H9 (cell line): ENCODE data around the gene CFAP57. TPM values are rescaled to one million over a fixed set of nuclear protein-coding genes. Genes with fewer than 3 reads are reported as not detected.

Experiments used
- DNase-seq: peaks from one replicate; pipeline ENCODE4 v3.0.0-alpha.2; 2017
- H2AFZ ChIP-seq: one replicate; pipeline ENCODE4 v1.6.1; 2013; ENCODE audit warnings: mild to moderate bottlenecking, low read length, control low read depth, moderate library complexity
- H2AK5ac ChIP-seq: 2 replicates; pipeline ENCODE4 v1.6.1; 2013; ENCODE audit warnings: low read length, control low read depth, mixed read lengths; ENCODE audit not compliant: insufficient read length
- H2BK120ac ChIP-seq: one replicate; pipeline ENCODE4 v1.6.1; 2013; ENCODE audit warnings: low read depth, mild to moderate bottlenecking, low read length, control low read depth, inconsistent platforms; ENCODE audit not compliant: poor library complexity, severe bottlenecking
- H2BK12ac ChIP-seq: 2 replicates; pipeline ENCODE4 v1.6.1; 2013; ENCODE audit warnings: low read length, control low read depth, mixed read lengths, low read depth; ENCODE audit not compliant: insufficient read length
- H2BK15ac ChIP-seq: 2 replicates; pipeline ENCODE4 v1.6.1; 2013; ENCODE audit warnings: low read depth, low read length, control low read depth
- H2BK20ac ChIP-seq: one replicate; pipeline ENCODE4 v1.6.1; 2013; ENCODE audit warnings: low read depth, mild to moderate bottlenecking, low read length, control low read depth, inconsistent platforms; ENCODE audit not compliant: poor library complexity, severe bottlenecking
- H2BK5ac ChIP-seq: 2 replicates; pipeline ENCODE4 v1.6.1; 2013; ENCODE audit warnings: low read length, control low read depth, mixed read lengths; ENCODE audit not compliant: insufficient read length
- H3K14ac ChIP-seq: 2 replicates; pipeline ENCODE4 v1.6.1; 2013; ENCODE audit warnings: low read length, control low read depth; ENCODE audit not compliant: insufficient read depth
- H3K18ac ChIP-seq: 2 replicates; pipeline ENCODE4 v1.6.1; 2013; ENCODE audit warnings: low read depth, mild to moderate bottlenecking, mixed read lengths, low read length, control low read depth; ENCODE audit not compliant: insufficient read length
- H3K23ac ChIP-seq: 2 replicates; pipeline ENCODE4 v1.6.1; 2013; ENCODE audit warnings: low read length, control low read depth, mixed read lengths, low read depth; ENCODE audit not compliant: insufficient read length
- H3K23me2 ChIP-seq: 2 replicates; pipeline ENCODE4 v1.6.1; 2013; ENCODE audit warnings: low read depth, mild to moderate bottlenecking, mixed read lengths, low read length, control low read depth; ENCODE audit not compliant: insufficient read length, poor library complexity, severe bottlenecking
- H3K27ac ChIP-seq: 2 replicates; pipeline ENCODE4 v1.5.1; 2013; ENCODE audit warnings: low read length, control low read depth, mixed read lengths, low read depth; ENCODE audit not compliant: insufficient read length
- H3K27me3 ChIP-seq: 2 replicates; pipeline ENCODE4 v1.6.1; 2013; ENCODE audit warnings: low read length, control low read depth, inconsistent platforms; ENCODE audit not compliant: insufficient read depth
- H3K4ac ChIP-seq: 2 replicates; pipeline ENCODE4 v1.6.1; 2013; ENCODE audit warnings: low read depth, mild to moderate bottlenecking, control low read depth, inconsistent platforms, low read length, moderate library complexity
- H3K4me1 ChIP-seq: 2 replicates; pipeline ENCODE4 v1.6.1; 2013; ENCODE audit warnings: low read length, control low read depth, inconsistent platforms; ENCODE audit not compliant: insufficient read depth
- H3K4me2 ChIP-seq: 2 replicates; pipeline ENCODE4 v1.6.1; 2013; ENCODE audit warnings: low read length, control low read depth, mixed read lengths; ENCODE audit not compliant: insufficient read length, insufficient read depth
- H3K56ac ChIP-seq: 2 replicates; pipeline ENCODE4 v1.6.1; 2013; ENCODE audit warnings: low read depth, mild to moderate bottlenecking, mixed read lengths, low read length, control low read depth; ENCODE audit not compliant: insufficient read length
- H3K79me1 ChIP-seq: 2 replicates; pipeline ENCODE4 v1.6.1; 2013; ENCODE audit warnings: low read depth, mild to moderate bottlenecking, moderate library complexity, low read length, control low read depth, inconsistent platforms; ENCODE audit not compliant: insufficient read depth, poor library complexity, severe bottlenecking
- H3K79me2 ChIP-seq: 2 replicates; pipeline ENCODE4 v1.6.1; 2013; ENCODE audit warnings: low read length, control low read depth, inconsistent platforms; ENCODE audit not compliant: insufficient read depth
- H3K9ac ChIP-seq: 2 replicates; pipeline ENCODE4 v1.6.1; 2013; ENCODE audit warnings: low read length, control low read depth, mixed read lengths; ENCODE audit not compliant: insufficient read length; ENCODE audit errors: extremely low read depth
- H3K9me3 ChIP-seq: one replicate; pipeline ENCODE4 v1.6.1; 2013; ENCODE audit warnings: low read depth, low read length, inconsistent platforms; ENCODE audit not compliant: control insufficient read depth
- H3T11ph ChIP-seq: one replicate; pipeline ENCODE4 v1.6.1; 2013; ENCODE audit warnings: mild to moderate bottlenecking, low read length, control low read depth, inconsistent platforms
- H4K20me1 ChIP-seq: one replicate; pipeline ENCODE4 v1.6.1; 2013; ENCODE audit not compliant: control insufficient read depth, insufficient read length, insufficient read depth
- H4K5ac ChIP-seq: 2 replicates; pipeline ENCODE4 v1.6.1; 2013; ENCODE audit warnings: low read depth, mild to moderate bottlenecking, mixed read lengths, low read length, control low read depth; ENCODE audit not compliant: insufficient read length
- H4K8ac ChIP-seq: replicated peaks from 2 replicates; pipeline ENCODE4 v1.6.1; 2013; ENCODE audit warnings: low read length, control low read depth, mixed read lengths, low read depth; ENCODE audit not compliant: insufficient read length
- H4K91ac ChIP-seq: 2 replicates; pipeline ENCODE4 v1.6.1; 2013; ENCODE audit warnings: low read depth, mild to moderate bottlenecking, moderate library complexity, mixed read lengths, low read length, control low read depth; ENCODE audit not compliant: insufficient read length
- H3K27ac Mint-ChIP-seq, 3 experiments: 2 replicates in 2 of 3; 3 replicates in 1 of 3; pipeline ENCODE4 v1.8.0; 2020 to 2021; ENCODE audit warnings: mixed read lengths in 3 of 3, mild to moderate bottlenecking in 1 of 3, moderate library complexity in 1 of 3
- H3K27me3 Mint-ChIP-seq: 2 replicates; pipeline ENCODE4 v1.8.0; 2021; ENCODE audit warnings: low read depth, mild to moderate bottlenecking, moderate library complexity, mixed read lengths
- H3K36me3 Mint-ChIP-seq, 3 experiments: 2 replicates in 2 of 3; 3 replicates in 1 of 3; pipeline ENCODE4 v1.8.0; 2020 to 2021; ENCODE audit warnings: low read depth in 3 of 3, mixed read lengths in 3 of 3; ENCODE audit not compliant: insufficient read depth in 1 of 3
- H3K4me1 Mint-ChIP-seq, 2 experiments: 2 replicates each; pipeline ENCODE4 v1.8.0; 2020; ENCODE audit warnings: mixed read lengths in 2 of 2
- H3K4me3 Mint-ChIP-seq, 2 experiments: 2 replicates in 1 of 2; 3 replicates in 1 of 2; pipeline ENCODE4 v1.8.0; 2020 to 2021; ENCODE audit warnings: mild to moderate bottlenecking in 2 of 2, mixed read lengths in 2 of 2, moderate library complexity in 1 of 2
- H3K9me3 Mint-ChIP-seq, 2 experiments: 2 replicates in 1 of 2; 3 replicates in 1 of 2; pipeline ENCODE4 v1.8.0; 2020; ENCODE audit warnings: mild to moderate bottlenecking in 2 of 2, mixed read lengths in 2 of 2, moderate library complexity in 1 of 2
- CTCF ChIP-seq: fragments of 200-600 bp; sonication (generic); conservative IDR thresholded peaks from 3 replicates; pipeline ENCODE4 v1.8.0; 2021; ENCODE audit warnings: antibody characterized with exemption, mild to moderate bottlenecking
- WGBS: extraction: QIAGEN DNeasy Blood & Tissue Kit; methylation state at CpG from one replicate; pipeline ENCODE4 v1.1.7; 2013; ENCODE audit warnings: missing lambda C conversion rate, low lambda C conversion rate, mixed read lengths; ENCODE audit not compliant: insufficient read length; ENCODE audit errors: extremely low coverage; 5-methylcytosine and 5-hydroxymethylcytosine counted together
- total RNA-seq: library from RNA; stranded (reverse); gene quantifications from 2 replicates; pipeline ENCODE4 v1.2.1, GENCODE V29; 2021

CFAP57 gene
- total RNA-seq, 1 experiment from 2014 or later, result 0.33 TPM

- no peak within 1 kb of the TSS for H3K4ac ChIP-seq
- no peaks in the 10 kb centered on the region for H3K9me3 ChIP-seq
- H2BK120ac ChIP-seq, result no peak within 1 kb of the TSS
- whole genome bisulfite sequencing, result no CpG with 5 or more reads among the region's 19 CpGs
- no peak within 1 kb of the TSS for H3T11ph ChIP-seq
- H4K20me1 ChIP-seq, result no peaks in the 10 kb centered on the region
- no peak within 1 kb of the TSS for H3K14ac ChIP-seq
- H3K56ac ChIP-seq, result no peak within 1 kb of the TSS
- peak within 1 kb of the TSS; percentile 47 for H3K4me2 ChIP-seq
- no peak within 1 kb of the TSS for H2BK15ac ChIP-seq
- no peaks in the 10 kb centered on the region for H3K9me3 Mint-ChIP-seq
- no peaks in the 10 kb centered on the region for H3K27me3 ChIP-seq
- no peaks in the 10 kb centered on the region for H3K79me1 ChIP-seq
- no peak within 1 kb of the TSS for H3K9ac ChIP-seq
- peak within 1 kb of the TSS; percentile 40 to 88 (median 84) for H3K27ac Mint-ChIP-seq
- H3K36me3 Mint-ChIP-seq, result peaks cover 0 to 8% (median 4%) of the 10 kb centered on the region in 3 experiments; a peak in 4 of 7 replicates
- H3K79me2 ChIP-seq, result no peaks in the 10 kb centered on the region
- no peak within 1 kb of the TSS for H3K23ac ChIP-seq
- peak; percentile 96 for DNase-seq
- peak; percentile 70 for TF ChIP-seq CTCF
- no peak within 1 kb of the TSS for H2AK5ac ChIP-seq
- no peak within 1 kb of the TSS for H2BK5ac ChIP-seq
- H3K27me3 Mint-ChIP-seq, result peaks cover 3% of the 10 kb centered on the region
- H4K8ac ChIP-seq, result no peak within 1 kb of the TSS
- peaks cover 7% of the 10 kb centered on the region; the same call in 1 of the 2 replicates for H3K4me1 ChIP-seq
- no peak within 1 kb of the TSS for H4K91ac ChIP-seq
- no peak within 1 kb of the TSS for H2BK20ac ChIP-seq
- H3K27ac ChIP-seq, result no peak within 1 kb of the TSS
- no peak within 1 kb of the TSS for H2BK12ac ChIP-seq
- no peak within 1 kb of the TSS for H2AFZ ChIP-seq
- H3K23me2 ChIP-seq, result peaks cover 3% of the 10 kb centered on the region
- H3K4me3 Mint-ChIP-seq, result peak within 1 kb of the TSS; percentile 71 to 75
- H4K5ac ChIP-seq, result no peak within 1 kb of the TSS
- no peak within 1 kb of the TSS for H3K18ac ChIP-seq
- peaks cover 24 to 27% of the 10 kb centered on the region in 2 experiments for H3K4me1 Mint-ChIP-seq
Observed at GRCh38 chr1:43285269-43285990, 113.3 kb downstream of the CFAP57 start, which contains the start of gene C1orf210. Gene C1orf210, minus strand, starts transcription at chr1:43285581. Its CDS starts 2,311 bp downstream, at chr1:43283270.
